ENCODE results near the gene SAP30L.

SAP30L gene

GRCh38 chr5:154480847-154481246 is 35.0 kb downstream of the SAP30L start:
- TF ChIP-seq, protein P1, sequence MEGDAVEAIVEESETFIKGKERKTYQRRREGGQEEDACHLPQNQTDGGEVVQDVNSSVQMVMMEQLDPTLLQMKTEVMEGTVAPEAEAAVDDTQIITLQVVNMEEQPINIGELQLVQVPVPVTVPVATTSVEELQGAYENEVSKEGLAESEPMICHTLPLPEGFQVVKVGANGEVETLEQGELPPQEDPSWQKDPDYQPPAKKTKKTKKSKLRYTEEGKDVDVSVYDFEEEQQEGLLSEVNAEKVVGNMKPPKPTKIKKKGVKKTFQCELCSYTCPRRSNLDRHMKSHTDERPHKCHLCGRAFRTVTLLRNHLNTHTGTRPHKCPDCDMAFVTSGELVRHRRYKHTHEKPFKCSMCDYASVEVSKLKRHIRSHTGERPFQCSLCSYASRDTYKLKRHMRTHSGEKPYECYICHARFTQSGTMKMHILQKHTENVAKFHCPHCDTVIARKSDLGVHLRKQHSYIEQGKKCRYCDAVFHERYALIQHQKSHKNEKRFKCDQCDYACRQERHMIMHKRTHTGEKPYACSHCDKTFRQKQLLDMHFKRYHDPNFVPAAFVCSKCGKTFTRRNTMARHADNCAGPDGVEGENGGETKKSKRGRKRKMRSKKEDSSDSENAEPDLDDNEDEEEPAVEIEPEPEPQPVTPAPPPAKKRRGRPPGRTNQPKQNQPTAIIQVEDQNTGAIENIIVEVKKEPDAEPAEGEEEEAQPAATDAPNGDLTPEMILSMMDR (IDR thresholded peaks at IDR 0.05; ENCODE audit: extremely low read depth, missing control alignments): no peak
- DNase-seq (ENCODE audit: low spot score): no peak

DNA sequence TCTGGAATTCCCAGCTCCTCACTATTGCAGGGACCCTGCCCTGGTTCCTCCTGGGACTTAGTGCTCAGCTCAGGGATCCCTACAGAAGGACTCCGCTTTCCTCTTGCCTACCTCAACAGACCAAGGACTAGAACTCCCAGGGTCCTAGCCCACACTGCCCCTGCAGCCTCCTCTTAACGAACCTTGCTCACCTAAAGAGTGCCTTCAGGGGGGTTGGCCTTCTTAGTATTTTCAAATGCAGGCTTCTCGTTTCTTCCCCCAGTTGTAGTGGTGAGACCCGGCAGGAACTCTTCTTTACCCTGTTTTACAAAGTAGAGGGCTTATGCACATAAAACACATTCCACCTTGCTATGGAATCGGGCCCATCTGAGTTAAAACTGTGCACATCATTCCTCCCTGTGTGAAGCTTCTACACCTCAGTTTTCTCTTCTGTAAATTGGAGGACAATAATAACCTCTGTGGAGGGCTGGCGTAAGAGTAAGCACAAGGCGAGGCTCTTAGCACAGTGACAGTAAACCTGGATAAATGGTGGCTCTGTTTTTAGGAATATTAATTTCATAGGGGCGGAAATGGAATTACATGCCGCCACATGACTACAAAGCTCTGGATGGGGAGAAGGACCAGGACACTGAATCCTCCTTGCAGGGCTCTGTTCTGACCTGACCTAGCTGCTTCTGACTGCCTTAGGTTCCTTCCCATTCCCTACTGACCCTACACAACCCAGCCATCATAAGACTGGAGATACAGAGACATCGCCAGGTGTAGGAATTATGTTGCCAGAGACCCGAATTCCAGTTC is 36.0 kb downstream of the SAP30L start:
- no peak for DNase-seq (ENCODE audit: low spot score)

DNA sequence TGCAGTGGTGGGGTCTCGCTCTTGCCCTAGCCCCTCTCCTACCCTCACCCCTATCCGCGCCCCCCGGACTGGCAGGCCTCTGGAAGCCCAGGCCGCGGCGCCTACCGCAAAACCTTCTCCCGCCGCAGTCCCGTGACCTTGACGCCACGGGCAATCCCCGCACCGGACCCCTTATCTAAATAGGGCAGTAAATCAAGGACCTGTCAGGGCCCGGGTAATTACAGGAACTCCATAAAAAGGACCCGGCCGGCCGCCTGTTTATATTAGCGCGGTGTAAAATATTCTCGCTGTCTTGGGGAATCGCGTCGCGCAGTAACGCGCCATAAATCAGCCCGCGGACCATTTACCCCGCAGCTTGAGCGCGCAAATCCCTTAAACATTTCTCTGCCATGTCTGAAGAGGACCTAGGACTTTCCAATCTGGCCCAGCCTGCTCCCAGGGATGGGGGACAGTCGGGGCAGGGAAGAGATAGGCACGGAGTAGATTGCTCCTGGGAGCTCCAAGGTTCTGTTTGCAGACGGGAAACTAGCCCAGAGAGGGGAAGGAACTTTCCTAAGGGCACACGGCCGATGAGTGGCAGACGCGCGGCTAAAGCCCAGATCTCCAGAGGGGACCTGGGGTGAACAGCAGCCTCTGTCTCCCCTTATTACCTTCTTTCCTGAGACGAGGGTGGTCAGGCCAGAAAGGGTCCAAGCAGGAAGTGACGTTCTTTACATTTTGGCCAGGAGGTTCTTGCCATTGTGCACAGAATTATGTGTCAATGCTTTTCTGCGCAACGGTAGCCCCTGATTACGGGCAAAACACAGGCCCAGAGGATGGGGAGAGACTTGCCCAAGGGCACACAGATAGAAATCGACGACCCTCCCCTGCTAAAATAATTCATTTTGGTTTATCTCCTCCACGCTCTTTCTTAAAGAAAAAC is 37.0 kb downstream of the SAP30L start:
- DNase-seq (ENCODE audit: low spot score): no peak
- TF ChIP-seq, protein P1 (IDR thresholded peaks at IDR 0.05; ENCODE audit: extremely low read depth, missing control alignments): no peak

More for the DNA sequence above, 36.0 kb downstream of the SAP30L start:
- TF ChIP-seq, protein P1 (IDR thresholded peaks at IDR 0.05; ENCODE audit: extremely low read depth, missing control alignments): no peak

DNA sequence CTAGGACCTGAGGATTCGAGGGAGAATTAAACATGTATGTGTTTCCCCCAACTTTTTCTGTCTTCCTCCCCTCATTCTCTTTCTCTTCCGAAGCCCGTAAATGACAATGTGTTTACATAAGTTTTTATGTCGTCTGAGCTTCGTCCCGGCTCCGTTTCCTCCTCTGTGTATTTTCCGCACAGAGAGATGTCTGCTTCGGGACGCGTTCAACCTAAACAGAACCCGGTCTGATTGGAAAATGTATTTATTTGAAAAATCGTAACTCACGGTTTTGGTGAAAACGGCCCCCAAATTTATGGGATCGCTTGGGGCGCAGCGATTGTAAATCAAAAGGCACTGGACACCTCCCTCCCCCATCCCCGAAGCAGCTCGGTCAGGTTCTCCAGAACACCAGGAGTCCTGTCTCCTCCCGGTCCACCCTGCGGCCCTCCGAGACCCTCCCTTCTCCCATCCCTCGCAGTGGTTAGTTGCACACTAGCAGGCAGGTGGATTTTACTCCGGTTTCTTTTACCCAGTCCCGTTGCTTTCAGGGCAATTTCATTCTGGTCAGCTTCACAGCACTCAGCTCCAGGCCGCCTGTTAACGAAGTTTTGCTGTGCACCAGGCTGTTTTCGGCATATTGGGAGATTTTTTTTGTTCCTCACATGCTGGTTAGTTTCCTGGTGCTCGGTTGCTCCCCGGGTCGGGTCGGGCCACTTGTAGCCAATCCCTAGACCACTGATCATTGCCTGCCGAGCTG is 38.0 kb downstream of the SAP30L start:
- TF ChIP-seq, protein P1 (IDR thresholded peaks at IDR 0.05; ENCODE audit: extremely low read depth, missing control alignments): no peak
- DNase-seq (ENCODE audit: low spot score): no peak

GRCh38 chr5:154484393-154485095 is 38.7 kb downstream of the SAP30L start:
- TF ChIP-seq, protein P1 (IDR thresholded peaks at IDR 0.05; ENCODE audit: extremely low read depth, missing control alignments): no peak
- DNase-seq (ENCODE audit: low spot score): no peak

DNA sequence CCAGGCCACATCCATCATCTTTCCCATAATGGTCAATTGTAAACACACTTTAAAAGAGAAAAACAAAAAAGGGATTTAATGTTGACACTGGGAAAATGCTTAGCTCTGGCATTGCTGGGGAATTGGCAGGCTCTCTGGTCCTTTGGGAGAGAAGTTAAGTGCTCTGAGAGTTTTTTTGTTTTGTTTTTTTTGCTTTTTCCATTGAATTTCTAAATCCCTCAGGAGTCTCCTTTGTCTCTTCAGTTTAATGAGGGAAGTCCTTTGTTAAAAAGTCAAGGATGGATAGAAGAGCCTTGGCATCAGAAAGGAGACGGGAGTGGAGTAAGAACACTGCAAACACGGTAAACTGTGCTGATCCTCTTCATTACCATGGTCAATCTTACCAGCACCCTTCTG is 39.3 kb downstream of the SAP30L start:
- no peak for DNase-seq (ENCODE audit: low spot score)
- TF ChIP-seq, protein P1 (IDR thresholded peaks at IDR 0.05; ENCODE audit: extremely low read depth, missing control alignments): no peak

Data from GM20000 (cell line).